Endothelial cell of umbilical vein (primary cell): ENCODE results near the gene VDAC2.

Source experiments
- CTCF ChIP-seq, 2 donors: IDR thresholded peaks; 1 replicate in 1 of 2; 2 replicates in 1 of 2; pipeline ENCODE4 v1.5.1; 2011; ENCODE audit warnings: low read length in 2 of 2, mild to moderate bottlenecking in 2 of 2, moderate library complexity in 2 of 2, control low read depth in 1 of 2, inconsistent platforms in 1 of 2, low read depth in 1 of 2; ENCODE audit not compliant: insufficient read depth in 1 of 2; ENCODE audit errors: extremely low read depth in 1 of 2
- EZH2 ChIP-seq: IDR thresholded peaks from 2 replicates; pipeline ENCODE4 v1.6.1; 2012; ENCODE audit warnings: borderline replicate concordance, low read depth, mild to moderate bottlenecking, moderate library complexity, low read length, inconsistent platforms; ENCODE audit not compliant: severe bottlenecking
- JUN ChIP-seq: IDR thresholded peaks from 2 replicates; pipeline ENCODE4 v1.6.1; 2011; ENCODE audit warnings: borderline replicate concordance, low read depth; ENCODE audit not compliant: insufficient read length, insufficient read depth
- MYC ChIP-seq: IDR thresholded peaks from one replicate; pipeline ENCODE4 v1.6.1; 2011; ENCODE audit warnings: mild to moderate bottlenecking, low read depth, low read length
- POLR2A ChIP-seq: IDR thresholded peaks from 2 replicates; pipeline ENCODE4 v1.6.1; 2012; ENCODE audit warnings: low read depth, mild to moderate bottlenecking, control low read depth, low read length
- POLR2AphosphoS5 ChIP-seq: IDR thresholded peaks from 2 replicates; pipeline ENCODE4 v1.6.1; 2012; ENCODE audit warnings: low read depth, mild to moderate bottlenecking, control low read depth, low read length, moderate library complexity; ENCODE audit not compliant: insufficient read depth

GRCh38 chr10:75245354-75246250, 35.0 kb downstream of the VDAC2 start:
- TF ChIP-seq CTCF (IDR thresholded peaks at IDR 0.05; ENCODE audit: extremely low read depth in 1 of 2, insufficient read depth in 1 of 2, low read depth in 1 of 2, low read length in 2 of 2) = no peak
- TF ChIP-seq EZH2 = no peak
- TF ChIP-seq JUN = no peak
- TF ChIP-seq POLR2AphosphoS5 = no peak
- no peak for TF ChIP-seq MYC
- TF ChIP-seq POLR2A = no peak
